Breast epithelium (tissue), 4 donors: ENCODE measurements around the gene CMTM4. TPM values are rescaled to one million over a fixed set of nuclear protein-coding genes. Genes with fewer than 3 reads are reported as not detected.

ENCODE experiments used
- DNase-seq, 2 donors: peaks; one replicate each; pipeline ENCODE4 v3.0.0-alpha.2; 2019; ENCODE audit warnings: low spot score in 2 of 2
- H3K27ac ChIP-seq, 2 donors: fragments of 200-600 bp; sonication (generic) in 1 of 2; one replicate each; pipeline ENCODE4 v1.5.1; 2016 to 2019; ENCODE audit warnings: mild to moderate bottlenecking in 1 of 2
- H3K27me3 ChIP-seq, 2 donors: fragments of 200-600 bp; sonication (generic) in 1 of 2; one replicate each; pipeline versions ENCODE4 v1.5.1 to v1.6.0; 2017 to 2019; ENCODE audit warnings: control low read depth in 1 of 2, mild to moderate bottlenecking in 1 of 2
- H3K36me3 ChIP-seq: fragments of 200-600 bp; one replicate; pipeline ENCODE4 v1.5.1; 2019
- H3K4me1 ChIP-seq, 2 donors: fragments of 200-600 bp; sonication (generic); one replicate each; pipeline ENCODE4 v1.5.1; 2016 to 2019; ENCODE audit warnings: control low read depth in 1 of 2
- H3K4me3 ChIP-seq, 3 donors: fragments of 200-600 bp; sonication (generic); 1 replicate in 2 of 3; 2 replicates in 1 of 3; pipeline ENCODE4 v1.5.1; 2016 to 2019; ENCODE audit warnings: mild to moderate bottlenecking in 3 of 3, moderate library complexity in 2 of 3
- H3K9me3 ChIP-seq, 2 donors: fragments of 200-600 bp; sonication (generic) in 1 of 2; one replicate each; pipeline ENCODE4 v1.5.1; 2016 to 2019; ENCODE audit warnings: control low read depth in 1 of 2
- CTCF ChIP-seq, 3 donors: fragments of 450-650 bp; IDR thresholded peaks; one replicate each; pipeline ENCODE4 v1.5.1; 2016 to 2017; ENCODE audit warnings: antibody characterized with exemption in 3 of 3, mild to moderate bottlenecking in 3 of 3, moderate library complexity in 3 of 3
- POLR2A ChIP-seq: fragments of 450-650 bp; IDR thresholded peaks from one replicate; pipeline ENCODE4 v1.6.1; 2016; ENCODE audit warnings: antibody characterized with exemption, mild to moderate bottlenecking, moderate library complexity
- POLR2AphosphoS5 ChIP-seq, 3 donors: sonication (generic); formaldehyde crosslinking; IDR thresholded peaks; one replicate each; pipeline ENCODE4 v1.6.1; 2017; ENCODE audit warnings: antibody characterized with exemption in 3 of 3
- intact Hi-C: fragments of 100-400 bp; cut with DNase I; formaldehyde crosslinking; loops from one replicate; pipeline ENCODE4 v1.15.1; 2023; ENCODE audit warnings: low total_unique reads
- total RNA-seq, 3 donors: library from RNA; depleted of rRNA; stranded (reverse); fragments of >200 nt; gene quantifications; one replicate each; pipeline ENCODE4 v1.1.0, GENCODE V29; 2016

The CMTM4 gene
- 10 to 100 TPM; 12.5 to 35.4 (median 33.7) TPM for total RNA-seq

GRCh38 chr16:66696669-66697630, at the start of gene CMTM4:
Gene CMTM4, minus strand, starts transcription at chr16:66696743. Its CDS starts 218 bp downstream, at chr16:66696525.
- H3K4me1 ChIP-seq: peaks cover 0 to 9% of the 10 kb centered on the region in 2 donors
- H3K27ac ChIP-seq: peak within 1 kb of the TSS; percentile 94 to 97

GRCh38 chr16:66746048-66746447, 49.5 kb upstream of the CMTM4 start:
- no peaks in the 10 kb centered on the region for H3K27me3 ChIP-seq
- no peak overlapping the region for H3K27ac ChIP-seq
- no peaks in the 10 kb centered on the region for H3K36me3 ChIP-seq
- peaks cover 0 to 21% of the 10 kb centered on the region in 2 donors for H3K4me1 ChIP-seq
- no peak for DNase-seq
- TF ChIP-seq POLR2AphosphoS5 (IDR thresholded peaks at IDR 0.05): no peak
- no peak for TF ChIP-seq CTCF (IDR thresholded peaks at IDR 0.05)
- TF ChIP-seq POLR2A: no peak
- no peak overlapping the region for H3K4me3 ChIP-seq
- intact Hi-C loops: loop anchor here (10.0 kb wide), 1 partner anchor 839 kb away; no protein-coding TSS in a partner anchor
- no peaks in the 10 kb centered on the region for H3K9me3 ChIP-seq

More at GRCh38 chr16:66696669-66697630, at the start of gene CMTM4:
- Histone ChIP-seq H3K27me3 (no peaks in the 10 kb centered on the region), H3K36me3 (no peaks in the 10 kb centered on the region), H3K9me3 (no peaks in the 10 kb centered on the region), H3K4me3 (peak within 1 kb of the TSS; percentile 54 to 89 (median 82))
- no peak for TF ChIP-seq POLR2A
- peak in 1 of 3 donors; percentile 80 for TF ChIP-seq POLR2AphosphoS5 (IDR thresholded peaks at IDR 0.05)
- no peak for TF ChIP-seq CTCF (IDR thresholded peaks at IDR 0.05)
- peak; percentile 84 to 87 for DNase-seq
- intact Hi-C loops: no loop called here

- H3K4me1 ChIP-seq: peaks cover 0 to 13% of the 10 kb centered on the region in 2 donors
- no peaks in the 10 kb centered on the region for H3K36me3 ChIP-seq
These were observed 45.6 kb upstream of the CMTM4 start for GRCh38 chr16:66741950-66742808.

GRCh38 chr16:66741169-66741900, 44.8 kb upstream of the CMTM4 start:
- Histone ChIP-seq H3K36me3 (no peaks in the 10 kb centered on the region), H3K27me3 (no peaks in the 10 kb centered on the region), H3K4me3 (peak overlapping the region in 1 of 3 donors; percentile 13), H3K9me3 (no peaks in the 10 kb centered on the region), H3K4me1 (peaks cover 0 to 13% of the 10 kb centered on the region in 2 donors), H3K27ac (peak overlapping the region; percentile 81 to 87)
- DNase-seq: peak; percentile 85 to 91
- TF ChIP-seq CTCF (IDR thresholded peaks at IDR 0.05) (no peak), POLR2AphosphoS5 (IDR thresholded peaks at IDR 0.05) (peak; percentile 18 to 62 (median 54))
- intact Hi-C loops: loop anchor here (10.0 kb wide), 1 partner anchor 843 kb away; no protein-coding TSS in a partner anchor

More at GRCh38 chr16:66741950-66742808, 45.6 kb upstream of the CMTM4 start:
- intact Hi-C loops: loop anchor here (10.0 kb wide), 1 partner anchor 843 kb away; no protein-coding TSS in a partner anchor
- no peak for DNase-seq
- Histone ChIP-seq H3K27ac (peak overlapping the region; percentile 75 to 81), H3K27me3 (no peaks in the 10 kb centered on the region), H3K9me3 (no peaks in the 10 kb centered on the region), H3K4me3 (no peak overlapping the region)
- TF ChIP-seq POLR2AphosphoS5 (IDR thresholded peaks at IDR 0.05): no peak
- no peak for TF ChIP-seq POLR2A
- no peak for TF ChIP-seq CTCF (IDR thresholded peaks at IDR 0.05)
